GM19463 (cell line): ENCODE measurements around the gene DUSP10.
A peak's percentile ranks its signal among the peaks of the same experiment; 100 is the strongest.

Source experiments
- ATAC-seq: cut with Tn5 transposase; IDR thresholded peaks from one replicate; pipeline ENCODE4 v1.9.1; 2021; ENCODE audit warnings: mild to moderate bottlenecking, moderate library complexity; ENCODE audit not compliant: unreplicated experiment

DUSP10 gene

GRCh38 chr1:221714227-221715152 is 27.4 kb downstream of the DUSP10 start:
- ATAC-seq: no peak

GRCh38 chr1:221712776-221713431 is 29.0 kb downstream of the DUSP10 start:
- ATAC-seq: peak; percentile 45

GRCh38 chr1:221712198-221712684 is 29.6 kb downstream of the DUSP10 start:
- ATAC-seq: peak; percentile 38

GRCh38 chr1:221711656-221712055 is 30.2 kb downstream of the DUSP10 start:
- no peak for ATAC-seq

- no peak for ATAC-seq
Measured at GRCh38 chr1:221711063-221711577, 30.8 kb downstream of the DUSP10 start.

GRCh38 chr1:221709854-221710253 is 32.0 kb downstream of the DUSP10 start:
- ATAC-seq: no peak

- peak; percentile 34 for ATAC-seq
Measured at GRCh38 chr1:221708987-221709386, 32.9 kb downstream of the DUSP10 start.

GRCh38 chr1:221708076-221708571 is 33.8 kb downstream of the DUSP10 start:
- ATAC-seq: peak; percentile 64

- ATAC-seq: no peak
Measured at GRCh38 chr1:221706876-221707582, 34.9 kb downstream of the DUSP10 start.

- ATAC-seq: no peak
Measured at GRCh38 chr1:221706191-221706590, 35.7 kb downstream of the DUSP10 start.

GRCh38 chr1:221704306-221704705 is 37.6 kb downstream of the DUSP10 start:
- no peak for ATAC-seq

GRCh38 chr1:221701570-221702186 is 40.2 kb downstream of the DUSP10 start:
- no peak for ATAC-seq

GRCh38 chr1:221700948-221701347 is 40.9 kb downstream of the DUSP10 start:
- no peak for ATAC-seq

GRCh38 chr1:221700536-221700935 is 41.4 kb downstream of the DUSP10 start:
- ATAC-seq: no peak

GRCh38 chr1:221699978-221700519 is 41.8 kb downstream of the DUSP10 start:
- no peak for ATAC-seq

GRCh38 chr1:221699577-221699976 is 42.3 kb downstream of the DUSP10 start:
- ATAC-seq: no peak

GRCh38 chr1:221698579-221699349 is 43.1 kb downstream of the DUSP10 start:
- ATAC-seq: no peak

GRCh38 chr1:221697923-221698425 is 43.9 kb downstream of the DUSP10 start:
- ATAC-seq: no peak
